Upper lobe of left lung (tissue), 4 donors: ENCODE data around the gene ENAH.

Source experiments
- EP300 ChIP-seq, 4 donors: sonication (generic); formaldehyde crosslinking; IDR thresholded peaks; one replicate each; pipeline ENCODE4 v1.5.1; 2017; ENCODE audit warnings: antibody characterized with exemption in 4 of 4, control low read depth in 2 of 4
- POLR2A ChIP-seq, 4 donors: fragments of 450-650 bp; IDR thresholded peaks; one replicate each; pipeline ENCODE4 v1.5.1; 2016 to 2017; ENCODE audit warnings: antibody characterized with exemption in 4 of 4, mild to moderate bottlenecking in 2 of 4
- TF ChIP-seq, protein P1 (sequence below), 6 experiments: fragments of 450-650 bp in 4 of 6; fragments of 200-600 bp in 2 of 6; sonication (generic) in 2 of 6; IDR thresholded peaks; one replicate each; pipeline ENCODE4 v1.5.1; 2016 to 2019; ENCODE audit warnings: antibody characterized with exemption in 6 of 6

DNA sequence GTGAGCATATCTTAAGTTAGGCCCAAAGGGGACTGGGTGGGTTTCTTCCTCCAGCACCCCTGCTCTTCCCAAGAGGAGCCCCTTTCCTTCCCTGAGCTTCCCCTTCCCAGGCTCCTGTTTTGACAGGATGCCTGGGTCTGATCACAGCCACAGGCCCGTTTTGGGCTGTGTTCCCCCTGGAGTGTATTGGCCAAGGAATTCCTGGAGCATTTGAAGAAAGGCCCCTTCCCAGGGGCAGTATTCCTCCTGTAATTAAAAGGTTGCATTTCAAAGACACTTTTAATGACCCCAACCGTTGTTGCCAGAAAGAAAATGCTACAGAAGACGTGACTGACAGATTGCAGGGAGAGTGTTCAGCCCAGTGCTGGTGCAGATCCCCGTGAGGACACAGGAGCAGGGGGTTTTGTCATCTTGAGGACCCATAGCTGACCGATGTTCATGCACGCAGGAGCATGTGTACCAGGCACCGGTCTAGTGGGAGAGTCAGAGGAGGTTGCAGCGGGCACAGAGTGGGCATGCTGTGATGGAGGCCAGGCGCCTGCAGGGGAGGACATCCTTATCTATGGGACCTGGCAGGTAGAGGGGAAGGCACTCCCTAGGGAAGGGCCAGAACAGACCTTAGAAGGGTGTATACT lies 205.8 kb downstream of the ENAH start:
- TF ChIP-seq EP300 (IDR thresholded peaks at IDR 0.05) (no peak), POLR2A (IDR thresholded peaks at IDR 0.05) (no peak)
- TF ChIP-seq, protein P1, sequence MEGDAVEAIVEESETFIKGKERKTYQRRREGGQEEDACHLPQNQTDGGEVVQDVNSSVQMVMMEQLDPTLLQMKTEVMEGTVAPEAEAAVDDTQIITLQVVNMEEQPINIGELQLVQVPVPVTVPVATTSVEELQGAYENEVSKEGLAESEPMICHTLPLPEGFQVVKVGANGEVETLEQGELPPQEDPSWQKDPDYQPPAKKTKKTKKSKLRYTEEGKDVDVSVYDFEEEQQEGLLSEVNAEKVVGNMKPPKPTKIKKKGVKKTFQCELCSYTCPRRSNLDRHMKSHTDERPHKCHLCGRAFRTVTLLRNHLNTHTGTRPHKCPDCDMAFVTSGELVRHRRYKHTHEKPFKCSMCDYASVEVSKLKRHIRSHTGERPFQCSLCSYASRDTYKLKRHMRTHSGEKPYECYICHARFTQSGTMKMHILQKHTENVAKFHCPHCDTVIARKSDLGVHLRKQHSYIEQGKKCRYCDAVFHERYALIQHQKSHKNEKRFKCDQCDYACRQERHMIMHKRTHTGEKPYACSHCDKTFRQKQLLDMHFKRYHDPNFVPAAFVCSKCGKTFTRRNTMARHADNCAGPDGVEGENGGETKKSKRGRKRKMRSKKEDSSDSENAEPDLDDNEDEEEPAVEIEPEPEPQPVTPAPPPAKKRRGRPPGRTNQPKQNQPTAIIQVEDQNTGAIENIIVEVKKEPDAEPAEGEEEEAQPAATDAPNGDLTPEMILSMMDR (IDR thresholded peaks at IDR 0.05) = no peak
